HG02623 (cell line): Measurements from ENCODE around the gene PPIP5K2.
A peak's percentile ranks its signal among the peaks of the same experiment; 100 is the strongest.

Experiments
- ATAC-seq: cut with Tn5 transposase; IDR thresholded peaks from one replicate; pipeline ENCODE4 v1.9.1; 2021; ENCODE audit warnings: moderate library complexity; ENCODE audit not compliant: unreplicated experiment

PPIP5K2 gene

GRCh38 chr5:103235891-103236290 lies 115.8 kb downstream of the PPIP5K2 start:
- no peak for ATAC-seq

GRCh38 chr5:103237778-103238177 lies 117.7 kb downstream of the PPIP5K2 start:
- no peak for ATAC-seq

GRCh38 chr5:103243665-103244064 lies 123.6 kb downstream of the PPIP5K2 start:
- no peak for ATAC-seq

GRCh38 chr5:103244398-103244797 lies 124.3 kb downstream of the PPIP5K2 start:
- ATAC-seq = no peak

- ATAC-seq = no peak
Observed at GRCh38 chr5:103245761-103246160, 125.7 kb downstream of the PPIP5K2 start.

- no peak for ATAC-seq
Observed at GRCh38 chr5:103247118-103247517, 127.0 kb downstream of the PPIP5K2 start.

- ATAC-seq = no peak
Observed at GRCh38 chr5:103249068-103249467, 129.0 kb downstream of the PPIP5K2 start.

GRCh38 chr5:103254921-103255320 lies 134.8 kb downstream of the PPIP5K2 start:
- no peak for ATAC-seq

GRCh38 chr5:103255691-103256090 lies 135.6 kb downstream of the PPIP5K2 start:
- no peak for ATAC-seq

- no peak for ATAC-seq
Observed at GRCh38 chr5:103256178-103256577, 136.1 kb downstream of the PPIP5K2 start.

GRCh38 chr5:103258368-103258956 lies 138.4 kb downstream of the PPIP5K2 start, which contains the start of gene MACIR:
Gene MACIR, plus strand, starts transcription at chr5:103258763. Its CDS starts 17,157 bp downstream, at chr5:103275920.
- peak; percentile 79 for ATAC-seq

- ATAC-seq = peak; percentile 27
Observed at GRCh38 chr5:103258957-103259704, 139.0 kb downstream of the PPIP5K2 start.

- no peak for ATAC-seq
Observed at GRCh38 chr5:103259705-103260355, 139.7 kb downstream of the PPIP5K2 start.

- peak; percentile 28 for ATAC-seq
Observed at GRCh38 chr5:103260951-103261350, 140.8 kb downstream of the PPIP5K2 start.
